Measurements from ENCODE around the gene AKT2. TPM values are rescaled to one million over a fixed set of nuclear protein-coding genes. Genes with fewer than 3 reads are reported as not detected.
A peak's percentile ranks its signal among the peaks of the same experiment; 100 is the strongest.

The AKT2 gene
- total and polyA plus RNA-seq, 2 experiments from 2014 or later = 60.1 to 193 TPM

DNA sequence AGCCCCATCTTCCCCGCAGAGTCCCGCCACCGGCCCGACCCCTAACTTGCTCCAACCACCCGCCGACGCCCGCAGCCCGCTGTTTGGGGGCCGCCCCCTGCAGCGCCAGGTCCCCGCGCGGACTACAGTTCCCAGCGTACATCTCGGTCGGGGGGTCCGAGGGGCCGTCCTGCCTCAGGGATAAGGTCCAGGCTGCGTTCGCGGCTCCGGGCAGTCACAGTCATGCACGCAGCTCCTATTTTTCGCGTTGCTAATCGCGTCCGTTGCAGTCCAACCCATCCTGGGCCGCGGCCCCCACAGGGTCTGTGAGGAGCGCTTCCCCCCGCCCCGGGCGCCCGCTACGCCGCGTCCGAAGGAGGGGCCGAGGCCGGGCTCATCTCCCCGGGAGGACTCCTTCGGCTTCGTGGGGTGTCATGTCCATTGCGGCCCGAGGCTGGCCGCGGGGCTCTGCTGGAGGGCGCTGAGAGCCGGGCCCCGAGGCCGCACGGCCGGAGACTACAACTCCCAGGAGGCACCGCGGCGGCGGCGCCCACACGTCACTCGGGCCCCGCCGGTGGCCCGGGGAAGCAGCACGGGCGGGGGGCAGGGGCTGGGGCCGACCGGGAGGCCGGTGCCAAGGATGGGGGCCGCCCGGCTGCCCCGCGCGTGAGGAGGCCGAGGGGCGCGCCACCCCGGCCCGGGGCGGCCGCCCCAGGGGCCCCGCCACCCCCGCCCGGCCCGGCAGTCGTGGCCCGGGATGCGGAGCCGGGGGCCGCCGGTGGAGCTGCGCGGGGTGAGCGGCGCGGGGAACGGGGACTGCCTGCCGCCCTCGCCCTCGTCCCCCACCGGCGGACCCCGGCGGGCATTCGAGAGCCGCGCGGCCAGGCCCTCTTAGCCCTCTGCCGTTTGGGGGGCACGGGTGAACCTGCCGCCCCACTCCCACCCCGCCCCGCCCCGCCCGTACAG is 94.0 kb downstream of the AKT2 start, which contains the start of gene MAP3K10:
Gene MAP3K10 (plus strand): TSS at position 536 of the 945 bp plus-strand sequence. CDS start 606 bp downstream, outside the sequence.
- no peaks in the 10 kb centered on the region for H3K36me3 ChIP-seq
- peak; percentile 79 to 81 for DNase-seq (ENCODE audit: low read depth in 1 of 2, low spot score in 1 of 2)
- H3K27me3 ChIP-seq = no peaks in the 10 kb centered on the region
- H3K27ac ChIP-seq = peak within 1 kb of the TSS; percentile 89
- peak within 1 kb of the TSS; percentile 95 for H3K4me3 ChIP-seq
- TF ChIP-seq, protein P1, sequence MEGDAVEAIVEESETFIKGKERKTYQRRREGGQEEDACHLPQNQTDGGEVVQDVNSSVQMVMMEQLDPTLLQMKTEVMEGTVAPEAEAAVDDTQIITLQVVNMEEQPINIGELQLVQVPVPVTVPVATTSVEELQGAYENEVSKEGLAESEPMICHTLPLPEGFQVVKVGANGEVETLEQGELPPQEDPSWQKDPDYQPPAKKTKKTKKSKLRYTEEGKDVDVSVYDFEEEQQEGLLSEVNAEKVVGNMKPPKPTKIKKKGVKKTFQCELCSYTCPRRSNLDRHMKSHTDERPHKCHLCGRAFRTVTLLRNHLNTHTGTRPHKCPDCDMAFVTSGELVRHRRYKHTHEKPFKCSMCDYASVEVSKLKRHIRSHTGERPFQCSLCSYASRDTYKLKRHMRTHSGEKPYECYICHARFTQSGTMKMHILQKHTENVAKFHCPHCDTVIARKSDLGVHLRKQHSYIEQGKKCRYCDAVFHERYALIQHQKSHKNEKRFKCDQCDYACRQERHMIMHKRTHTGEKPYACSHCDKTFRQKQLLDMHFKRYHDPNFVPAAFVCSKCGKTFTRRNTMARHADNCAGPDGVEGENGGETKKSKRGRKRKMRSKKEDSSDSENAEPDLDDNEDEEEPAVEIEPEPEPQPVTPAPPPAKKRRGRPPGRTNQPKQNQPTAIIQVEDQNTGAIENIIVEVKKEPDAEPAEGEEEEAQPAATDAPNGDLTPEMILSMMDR (IDR thresholded peaks at IDR 0.05; ENCODE audit: low read depth, low read length) = no peak
- no peaks in the 10 kb centered on the region for H3K4me1 ChIP-seq (ENCODE audit: low read depth)
- no peaks in the 10 kb centered on the region for H3K9me3 ChIP-seq (ENCODE audit: low read depth)

DNA sequence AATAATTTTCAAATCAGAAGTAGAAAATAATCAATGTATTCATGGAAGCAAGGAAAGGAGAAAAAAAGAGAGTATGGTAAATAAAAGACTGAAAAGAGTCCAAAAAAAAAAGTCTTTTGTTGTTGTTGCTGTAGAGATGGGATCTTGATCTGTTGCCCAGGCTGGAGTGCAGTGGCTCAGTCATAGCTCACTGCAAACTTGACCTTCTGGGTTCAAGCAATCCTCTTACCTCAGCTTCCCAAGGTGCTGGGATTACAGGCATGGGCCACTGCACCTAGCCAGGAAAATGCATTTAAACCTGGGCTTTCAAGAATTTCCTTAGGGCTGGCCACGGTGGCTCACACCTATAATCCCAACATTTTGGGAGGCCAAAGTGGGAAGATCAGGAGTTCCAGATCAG is 100.9 kb downstream of the AKT2 start:
- no peak overlapping the region for H3K4me3 ChIP-seq

More for the DNA sequence above, 100.9 kb downstream of the AKT2 start:
- Histone ChIP-seq H3K36me3 (no peaks in the 10 kb centered on the region), H3K27me3 (no peaks in the 10 kb centered on the region), H3K9me3 (ENCODE audit: low read depth) (no peaks in the 10 kb centered on the region), H3K27ac (no peak overlapping the region), H3K4me1 (ENCODE audit: low read depth) (no peaks in the 10 kb centered on the region)
- TF ChIP-seq, protein P1 (IDR thresholded peaks at IDR 0.05; ENCODE audit: low read depth, low read length) = no peak
- no peak for DNase-seq (ENCODE audit: low read depth in 1 of 2, low spot score in 1 of 2)

Other genes with a start within 250 kb of the AKT2 start
- 21.4 and 46.7 TPM in 2 replicates for gene ZNF780B, start 229.1 kb downstream of the AKT2 start, total RNA-seq
- gene ZNF780B, start 229.1 kb downstream of the AKT2 start, polyA plus RNA-seq = 10.3 and 19.2 TPM in 2 replicates
- gene ZNF780A, start 194.4 kb downstream of the AKT2 start, total RNA-seq = 15.4 and 20.8 TPM in 2 replicates
- 8.5 and 10.4 TPM in 2 replicates for gene ZNF780A, start 194.4 kb downstream of the AKT2 start, polyA plus RNA-seq
- gene MAP3K10, start 93.9 kb downstream of the AKT2 start, total RNA-seq = 19.8 and 30.5 TPM in 2 replicates
- gene MAP3K10, start 93.9 kb downstream of the AKT2 start, polyA plus RNA-seq = 8.9 and 10.0 TPM in 2 replicates
- not detected in 2 replicates for gene TTC9B, start 67.0 kb downstream of the AKT2 start, total RNA-seq
- gene TTC9B, start 67.0 kb downstream of the AKT2 start, polyA plus RNA-seq = 0.13 and 0.20 TPM in 2 replicates
- gene CCNP, start 58.7 kb downstream of the AKT2 start, total RNA-seq = 0.21 TPM in 1 of 2 replicates, not detected in the other
- gene CCNP, start 58.7 kb downstream of the AKT2 start, polyA plus RNA-seq = 0.31 TPM in 1 of 2 replicates, not detected in the other
- 16.4 and 35.7 TPM in 2 replicates for gene C19orf47, start 63.1 kb upstream of the AKT2 start, total RNA-seq
- gene C19orf47, start 63.1 kb upstream of the AKT2 start, polyA plus RNA-seq = 20.3 and 21.2 TPM in 2 replicates
- gene PLD3, start 63.4 kb upstream of the AKT2 start, total RNA-seq = 833 and 875 TPM in 2 replicates
- 827 and 866 TPM in 2 replicates for gene PLD3, start 63.4 kb upstream of the AKT2 start, polyA plus RNA-seq
- 0.12 and 0.18 TPM in 2 replicates for gene HIPK4, start 104.8 kb upstream of the AKT2 start, total RNA-seq
- 0.14 and 1.7 TPM in 2 replicates for gene HIPK4, start 104.8 kb upstream of the AKT2 start, polyA plus RNA-seq
- gene PRX, start 128.0 kb upstream of the AKT2 start, total RNA-seq = 4.3 and 9.1 TPM in 2 replicates
- 2.3 and 4.1 TPM in 2 replicates for gene PRX, start 128.0 kb upstream of the AKT2 start, polyA plus RNA-seq
- gene SERTAD1, start 140.6 kb upstream of the AKT2 start, total RNA-seq = 14.4 and 18.8 TPM in 2 replicates
- gene SERTAD1, start 140.6 kb upstream of the AKT2 start, polyA plus RNA-seq = 18.2 and 19.5 TPM in 2 replicates
- 44.4 and 58.6 TPM in 2 replicates for gene SERTAD3, start 159.0 kb upstream of the AKT2 start, total RNA-seq
- gene SERTAD3, start 159.0 kb upstream of the AKT2 start, polyA plus RNA-seq = 66.2 and 73.8 TPM in 2 replicates
- 56.7 and 93.8 TPM in 2 replicates for gene BLVRB, start 180.4 kb upstream of the AKT2 start, total RNA-seq
- gene BLVRB, start 180.4 kb upstream of the AKT2 start, polyA plus RNA-seq = 61.5 and 77.0 TPM in 2 replicates
- gene SPTBN4, start 181.7 kb upstream of the AKT2 start, total RNA-seq = 2.3 and 5.5 TPM in 2 replicates
- gene SPTBN4, start 181.7 kb upstream of the AKT2 start, polyA plus RNA-seq = 0.32 and 4.6 TPM in 2 replicates